ENCODE data around the gene CAPZB.

The CAPZB gene

DNA sequence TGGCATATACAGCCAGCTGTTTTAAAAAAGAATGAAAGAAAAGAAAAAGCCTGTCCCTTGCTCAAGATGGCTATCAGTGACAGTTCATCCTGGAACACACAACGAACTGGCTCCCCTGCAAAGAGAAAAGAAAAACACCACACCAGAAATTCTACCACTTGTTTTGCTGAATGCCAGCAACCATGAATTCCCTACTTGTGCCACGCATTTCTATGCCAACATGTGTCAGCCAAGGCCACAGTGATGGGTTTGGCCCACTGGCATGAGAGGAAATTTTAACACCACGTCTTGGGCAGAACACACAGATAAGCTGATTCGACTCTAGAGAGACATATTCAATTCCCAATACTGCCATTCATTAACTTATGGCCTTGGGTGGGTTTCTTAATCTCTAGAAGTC lies 64.0 kb downstream of the CAPZB start:
- TF ChIP-seq, protein P1, sequence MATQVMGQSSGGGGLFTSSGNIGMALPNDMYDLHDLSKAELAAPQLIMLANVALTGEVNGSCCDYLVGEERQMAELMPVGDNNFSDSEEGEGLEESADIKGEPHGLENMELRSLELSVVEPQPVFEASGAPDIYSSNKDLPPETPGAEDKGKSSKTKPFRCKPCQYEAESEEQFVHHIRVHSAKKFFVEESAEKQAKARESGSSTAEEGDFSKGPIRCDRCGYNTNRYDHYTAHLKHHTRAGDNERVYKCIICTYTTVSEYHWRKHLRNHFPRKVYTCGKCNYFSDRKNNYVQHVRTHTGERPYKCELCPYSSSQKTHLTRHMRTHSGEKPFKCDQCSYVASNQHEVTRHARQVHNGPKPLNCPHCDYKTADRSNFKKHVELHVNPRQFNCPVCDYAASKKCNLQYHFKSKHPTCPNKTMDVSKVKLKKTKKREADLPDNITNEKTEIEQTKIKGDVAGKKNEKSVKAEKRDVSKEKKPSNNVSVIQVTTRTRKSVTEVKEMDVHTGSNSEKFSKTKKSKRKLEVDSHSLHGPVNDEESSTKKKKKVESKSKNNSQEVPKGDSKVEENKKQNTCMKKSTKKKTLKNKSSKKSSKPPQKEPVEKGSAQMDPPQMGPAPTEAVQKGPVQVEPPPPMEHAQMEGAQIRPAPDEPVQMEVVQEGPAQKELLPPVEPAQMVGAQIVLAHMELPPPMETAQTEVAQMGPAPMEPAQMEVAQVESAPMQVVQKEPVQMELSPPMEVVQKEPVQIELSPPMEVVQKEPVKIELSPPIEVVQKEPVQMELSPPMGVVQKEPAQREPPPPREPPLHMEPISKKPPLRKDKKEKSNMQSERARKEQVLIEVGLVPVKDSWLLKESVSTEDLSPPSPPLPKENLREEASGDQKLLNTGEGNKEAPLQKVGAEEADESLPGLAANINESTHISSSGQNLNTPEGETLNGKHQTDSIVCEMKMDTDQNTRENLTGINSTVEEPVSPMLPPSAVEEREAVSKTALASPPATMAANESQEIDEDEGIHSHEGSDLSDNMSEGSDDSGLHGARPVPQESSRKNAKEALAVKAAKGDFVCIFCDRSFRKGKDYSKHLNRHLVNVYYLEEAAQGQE (IDR thresholded peaks at IDR 0.05; ENCODE audit: insufficient read depth in 1 of 2, low read depth in 2 of 2, low read length in 2 of 2) = no peak
- TF ChIP-seq POLR2AphosphoS5 (IDR thresholded peaks at IDR 0.05; ENCODE audit: low read depth, low read length) (no peak), TAF1 (IDR thresholded peaks at IDR 0.05; ENCODE audit: borderline replicate concordance, insufficient read depth, low read length) (no peak), SIN3A (IDR thresholded peaks at IDR 0.05; ENCODE audit: borderline replicate concordance, insufficient read depth, low read length) (no peak), FOXP2 (optimal IDR thresholded peaks at IDR 0.05; ENCODE audit: borderline replicate concordance, extremely low read depth, extremely low read length, insufficient read depth) (no peak)

DNA sequence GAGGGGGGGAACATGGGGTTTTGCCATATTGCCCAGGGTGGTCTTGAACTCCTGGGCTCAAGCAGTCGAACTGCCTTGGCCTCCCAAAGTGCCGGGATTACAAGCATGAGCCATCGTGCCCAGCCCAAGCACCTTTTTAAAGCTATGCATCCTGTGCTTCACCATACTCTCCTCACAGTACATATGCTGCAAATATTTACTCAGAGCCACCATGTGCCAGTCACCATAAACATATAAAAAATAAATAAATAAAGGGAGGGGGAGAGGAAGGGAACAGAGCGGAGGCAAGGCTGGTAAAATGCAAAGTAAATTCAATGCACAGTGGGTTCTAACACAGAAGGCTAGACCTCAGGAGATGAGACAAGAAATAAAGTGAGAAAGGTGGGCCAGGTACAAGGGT lies 64.7 kb downstream of the CAPZB start:
- no peak for TF ChIP-seq SIN3A (IDR thresholded peaks at IDR 0.05; ENCODE audit: borderline replicate concordance, insufficient read depth, low read length)
- no peak for TF ChIP-seq FOXP2 (optimal IDR thresholded peaks at IDR 0.05; ENCODE audit: borderline replicate concordance, extremely low read depth, extremely low read length, insufficient read depth)
- no peak for TF ChIP-seq TAF1 (IDR thresholded peaks at IDR 0.05; ENCODE audit: borderline replicate concordance, insufficient read depth, low read length)
- TF ChIP-seq POLR2AphosphoS5 (IDR thresholded peaks at IDR 0.05; ENCODE audit: low read depth, low read length) = no peak
- TF ChIP-seq, protein P1 (IDR thresholded peaks at IDR 0.05; ENCODE audit: insufficient read depth in 1 of 2, low read depth in 2 of 2, low read length in 2 of 2) = no peak

DNA sequence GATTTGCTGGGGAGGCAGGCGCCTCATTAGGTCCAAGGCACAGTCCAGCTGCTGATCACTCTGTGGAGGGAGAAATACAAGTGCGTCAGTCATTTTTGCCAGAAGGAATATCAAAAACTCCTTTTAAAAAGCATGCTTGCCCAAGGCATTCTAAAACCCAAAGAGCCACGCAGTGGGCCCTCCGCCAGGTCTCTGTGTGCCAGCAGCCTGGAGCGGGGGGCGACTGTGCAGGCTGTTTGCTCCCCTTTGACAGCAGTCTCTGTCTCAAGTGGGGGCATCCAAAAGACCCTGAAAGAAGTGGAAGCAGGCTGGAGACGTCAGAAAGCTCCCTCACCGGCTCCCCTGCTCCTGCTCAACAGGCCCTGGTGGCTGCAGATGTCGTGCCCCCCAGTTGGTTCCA lies 65.6 kb downstream of the CAPZB start:
- TF ChIP-seq POLR2AphosphoS5 (IDR thresholded peaks at IDR 0.05; ENCODE audit: low read depth, low read length) = no peak
- TF ChIP-seq FOXP2 (optimal IDR thresholded peaks at IDR 0.05; ENCODE audit: borderline replicate concordance, extremely low read depth, extremely low read length, insufficient read depth) = no peak
- no peak for TF ChIP-seq TAF1 (IDR thresholded peaks at IDR 0.05; ENCODE audit: borderline replicate concordance, insufficient read depth, low read length)
- TF ChIP-seq, protein P1 (IDR thresholded peaks at IDR 0.05; ENCODE audit: insufficient read depth in 1 of 2, low read depth in 2 of 2, low read length in 2 of 2) = no peak
- TF ChIP-seq SIN3A (IDR thresholded peaks at IDR 0.05; ENCODE audit: borderline replicate concordance, insufficient read depth, low read length) = no peak

DNA sequence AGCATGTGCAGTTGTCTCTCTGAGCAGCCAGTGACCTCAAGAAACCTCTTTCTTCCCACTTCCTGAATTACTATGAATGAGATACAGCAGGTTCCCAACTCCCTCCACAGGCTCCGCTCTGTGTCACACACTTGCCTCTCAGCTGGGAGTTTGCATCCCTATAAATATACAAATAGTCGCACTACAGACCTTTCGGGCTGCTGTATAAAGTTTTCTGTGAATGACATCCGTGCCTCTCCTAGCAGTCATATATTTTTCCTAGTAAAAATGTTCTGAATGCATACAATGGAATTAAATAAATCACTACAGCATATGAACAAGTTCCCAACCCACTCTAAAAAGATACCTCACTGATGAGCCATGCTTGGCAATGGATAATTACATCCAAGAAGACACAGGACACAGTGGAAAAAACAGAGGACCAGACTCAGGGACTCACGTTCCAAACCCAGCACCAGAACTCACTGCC lies 66.8 kb downstream of the CAPZB start:
- TF ChIP-seq POLR2AphosphoS5 (IDR thresholded peaks at IDR 0.05; ENCODE audit: low read depth, low read length) (no peak), FOXP2 (optimal IDR thresholded peaks at IDR 0.05; ENCODE audit: borderline replicate concordance, extremely low read depth, extremely low read length, insufficient read depth) (no peak), TAF1 (IDR thresholded peaks at IDR 0.05; ENCODE audit: borderline replicate concordance, insufficient read depth, low read length) (no peak), SIN3A (IDR thresholded peaks at IDR 0.05; ENCODE audit: borderline replicate concordance, insufficient read depth, low read length) (no peak)
- TF ChIP-seq, protein P1 (IDR thresholded peaks at IDR 0.05; ENCODE audit: insufficient read depth in 1 of 2, low read depth in 2 of 2, low read length in 2 of 2) = no peak
